Coronary artery (tissue), 2 donors: ENCODE data around the gene MAST4.

Experiments
- DNase-seq: peaks from one replicate; pipeline ENCODE4 v3.0.0-alpha.2; 2017; ENCODE audit warnings: low spot score
- H3K27ac ChIP-seq, 2 donors: fragments of 200-600 bp; sonication (generic); one replicate each; pipeline ENCODE4 v1.5.1; 2016 to 2019
- H3K4me3 ChIP-seq: fragments of 200-600 bp; sonication (generic); 2 replicates; pipeline ENCODE4 v1.5.1; 2016; ENCODE audit warnings: mild to moderate bottlenecking, moderate library complexity
- TF ChIP-seq, protein P1 (sequence below): fragments of 200-600 bp; sonication (generic); IDR thresholded peaks from one replicate; pipeline ENCODE4 v1.5.1; 2019; ENCODE audit warnings: antibody characterized with exemption

MAST4 gene

DNA sequence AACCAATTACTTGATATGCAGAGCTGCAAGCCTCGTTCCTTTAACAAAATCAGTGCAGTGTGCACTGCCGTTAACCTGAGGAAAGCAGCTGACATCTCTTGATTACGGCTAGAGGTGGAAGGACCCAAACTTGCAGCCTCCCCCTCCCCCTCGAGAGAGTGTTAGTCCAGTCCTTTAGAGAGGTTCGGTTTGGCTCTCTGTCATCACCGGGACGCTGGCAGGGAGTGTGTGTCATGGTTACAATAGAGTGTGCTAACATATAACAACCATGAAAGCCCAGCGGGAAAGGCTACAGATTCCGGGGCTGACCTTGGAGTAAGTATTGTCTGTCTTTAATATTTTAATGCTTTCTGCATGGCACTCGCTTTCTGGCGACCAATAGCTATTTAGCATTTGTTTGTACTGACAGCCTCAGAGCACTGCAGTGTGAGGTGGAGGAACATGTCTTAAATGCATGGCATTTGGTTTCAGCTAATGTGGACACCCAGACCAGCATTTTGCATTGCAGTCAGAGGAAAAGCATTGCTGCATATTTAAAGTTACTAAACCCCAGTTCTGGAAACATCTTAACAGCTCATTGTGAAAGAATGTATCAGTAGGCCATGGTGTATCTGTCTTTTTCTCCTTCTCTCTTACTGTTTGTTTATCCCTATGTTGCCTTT lies 362.9 kb downstream of the MAST4 start:
- peak overlapping the region; percentile 70 for H3K4me3 ChIP-seq
- TF ChIP-seq, protein P1, sequence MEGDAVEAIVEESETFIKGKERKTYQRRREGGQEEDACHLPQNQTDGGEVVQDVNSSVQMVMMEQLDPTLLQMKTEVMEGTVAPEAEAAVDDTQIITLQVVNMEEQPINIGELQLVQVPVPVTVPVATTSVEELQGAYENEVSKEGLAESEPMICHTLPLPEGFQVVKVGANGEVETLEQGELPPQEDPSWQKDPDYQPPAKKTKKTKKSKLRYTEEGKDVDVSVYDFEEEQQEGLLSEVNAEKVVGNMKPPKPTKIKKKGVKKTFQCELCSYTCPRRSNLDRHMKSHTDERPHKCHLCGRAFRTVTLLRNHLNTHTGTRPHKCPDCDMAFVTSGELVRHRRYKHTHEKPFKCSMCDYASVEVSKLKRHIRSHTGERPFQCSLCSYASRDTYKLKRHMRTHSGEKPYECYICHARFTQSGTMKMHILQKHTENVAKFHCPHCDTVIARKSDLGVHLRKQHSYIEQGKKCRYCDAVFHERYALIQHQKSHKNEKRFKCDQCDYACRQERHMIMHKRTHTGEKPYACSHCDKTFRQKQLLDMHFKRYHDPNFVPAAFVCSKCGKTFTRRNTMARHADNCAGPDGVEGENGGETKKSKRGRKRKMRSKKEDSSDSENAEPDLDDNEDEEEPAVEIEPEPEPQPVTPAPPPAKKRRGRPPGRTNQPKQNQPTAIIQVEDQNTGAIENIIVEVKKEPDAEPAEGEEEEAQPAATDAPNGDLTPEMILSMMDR = no peak
- peak overlapping the region; percentile 29 to 77 for H3K27ac ChIP-seq
- DNase-seq = no peak

DNA sequence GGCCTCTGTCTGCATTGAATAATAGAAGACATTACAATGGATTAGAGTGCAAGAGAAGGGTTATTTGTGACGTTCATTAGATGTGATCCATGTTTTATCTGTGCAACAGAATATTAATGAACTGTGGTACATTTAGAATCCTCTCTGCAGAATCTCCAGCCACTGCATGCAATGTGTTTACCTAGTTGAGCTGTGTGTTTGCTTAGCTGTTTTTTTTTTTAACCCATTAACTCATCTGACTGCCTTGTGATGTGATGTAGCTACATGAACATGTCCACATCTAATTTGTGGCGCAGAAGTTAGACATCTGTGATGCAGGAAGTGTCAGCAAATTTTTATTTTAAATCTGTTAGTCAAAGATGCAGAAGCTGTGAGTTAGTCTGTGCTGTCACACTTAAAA lies 363.5 kb downstream of the MAST4 start:
- H3K27ac ChIP-seq = peak overlapping the region; percentile 29 to 77
- TF ChIP-seq, protein P1 = no peak
- peak overlapping the region; percentile 70 for H3K4me3 ChIP-seq
- no peak for DNase-seq

DNA sequence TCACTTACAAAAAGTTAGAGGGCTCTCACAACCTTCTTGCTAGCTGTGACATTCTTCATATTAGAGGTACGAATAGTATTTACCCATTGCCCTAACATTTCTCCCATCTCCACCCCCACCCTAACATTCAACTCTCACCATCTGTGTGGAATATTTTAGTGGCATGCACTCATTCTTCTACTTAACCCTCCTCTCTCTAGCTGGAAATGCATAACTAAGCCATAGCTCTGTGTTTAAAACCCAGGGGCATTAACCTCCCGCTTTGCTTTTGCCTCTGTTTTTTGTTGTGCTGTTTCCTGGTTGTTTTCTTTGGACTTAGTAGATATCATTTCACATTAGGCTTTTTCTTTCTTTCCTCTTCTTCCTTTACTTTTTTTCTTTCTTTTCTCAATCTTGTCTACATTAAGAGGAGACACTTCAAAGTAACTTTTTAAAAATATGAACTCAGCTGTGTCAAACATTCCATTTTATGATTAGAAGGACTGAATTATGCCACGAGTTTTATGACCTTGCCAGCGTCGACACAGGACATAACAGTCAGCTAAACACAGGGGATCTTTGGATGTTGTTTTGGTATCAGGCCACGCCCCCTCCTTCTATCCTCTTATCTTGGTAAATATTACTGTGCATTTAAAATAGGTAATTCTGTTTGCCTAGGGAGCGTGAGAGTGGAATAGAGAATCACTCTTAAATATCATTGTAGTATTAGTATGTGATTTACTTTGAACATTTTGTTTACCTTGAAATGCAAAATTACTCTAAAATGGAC lies 364.4 kb downstream of the MAST4 start:
- H3K4me3 ChIP-seq = peak overlapping the region; percentile 70
- no peak for DNase-seq
- peak overlapping the region in 1 of 2 donors; percentile 77 for H3K27ac ChIP-seq
- TF ChIP-seq, protein P1 = no peak

DNA sequence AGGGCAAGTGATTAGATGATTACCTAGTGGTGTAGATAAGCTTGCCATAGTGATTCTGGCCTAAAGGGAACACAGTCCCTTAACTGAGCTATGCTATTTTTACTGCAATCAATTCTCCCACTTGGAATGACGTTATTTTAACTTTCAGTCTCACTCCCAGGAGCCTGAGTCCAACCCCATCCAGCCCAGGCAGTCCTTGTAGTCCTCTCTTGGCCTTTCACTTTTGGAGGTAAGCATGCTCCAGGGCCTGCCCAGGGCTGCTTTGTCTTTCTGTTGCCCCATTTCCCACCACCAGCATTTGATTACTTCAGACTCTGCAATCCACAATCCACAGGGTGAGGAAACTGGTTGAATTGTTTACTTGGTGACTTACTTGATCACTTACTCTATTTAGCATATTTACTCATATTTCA lies 367.4 kb downstream of the MAST4 start:
- TF ChIP-seq, protein P1 = no peak
- no peak for DNase-seq
- Histone ChIP-seq H3K27ac (peak overlapping the region; percentile 27 to 44), H3K4me3 (no peak overlapping the region)

DNA sequence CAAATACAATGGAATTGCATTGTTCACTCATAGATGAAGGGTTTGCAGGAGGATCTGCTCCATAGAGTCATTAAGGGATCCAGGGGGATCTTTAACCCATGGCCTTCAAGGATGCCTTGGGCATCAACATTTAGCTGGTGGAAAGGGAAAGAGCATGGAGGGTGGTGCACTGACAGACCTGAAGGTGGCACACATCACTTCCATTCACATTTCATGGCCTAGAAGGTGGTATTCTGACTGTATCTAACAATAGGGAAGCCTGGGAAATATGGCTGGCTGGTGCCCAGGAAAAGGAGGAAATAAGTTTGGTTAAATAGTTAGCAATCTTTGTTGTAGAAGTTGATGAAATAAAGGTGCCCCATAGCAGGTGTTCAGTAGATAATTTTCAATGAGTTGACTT lies 370.2 kb downstream of the MAST4 start:
- Histone ChIP-seq H3K4me3 (no peak overlapping the region), H3K27ac (no peak overlapping the region)
- TF ChIP-seq, protein P1 = no peak
- no peak for DNase-seq

DNA sequence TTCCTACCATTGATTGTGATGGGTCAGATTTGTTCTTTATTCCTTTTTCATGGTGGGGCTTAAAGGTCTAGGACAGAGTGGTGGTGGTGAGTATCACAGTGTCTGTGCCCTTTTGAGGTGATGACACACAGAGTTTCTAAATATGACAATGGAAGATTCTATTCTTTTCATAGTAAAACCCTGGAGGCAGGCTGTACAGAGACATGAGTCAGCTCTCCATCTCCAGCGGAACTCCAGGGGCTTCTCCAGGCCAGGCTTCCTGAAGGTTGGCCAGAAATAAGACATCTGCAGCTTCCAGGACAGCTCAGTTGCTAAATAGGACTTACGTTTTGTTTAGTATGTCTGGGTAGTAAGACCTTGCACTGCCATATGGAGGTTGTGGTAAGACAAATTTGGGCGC lies 370.9 kb downstream of the MAST4 start:
- TF ChIP-seq, protein P1 = no peak
- no peak for DNase-seq
- H3K27ac ChIP-seq = peak overlapping the region in 1 of 2 donors; percentile 14
- no peak overlapping the region for H3K4me3 ChIP-seq

DNA sequence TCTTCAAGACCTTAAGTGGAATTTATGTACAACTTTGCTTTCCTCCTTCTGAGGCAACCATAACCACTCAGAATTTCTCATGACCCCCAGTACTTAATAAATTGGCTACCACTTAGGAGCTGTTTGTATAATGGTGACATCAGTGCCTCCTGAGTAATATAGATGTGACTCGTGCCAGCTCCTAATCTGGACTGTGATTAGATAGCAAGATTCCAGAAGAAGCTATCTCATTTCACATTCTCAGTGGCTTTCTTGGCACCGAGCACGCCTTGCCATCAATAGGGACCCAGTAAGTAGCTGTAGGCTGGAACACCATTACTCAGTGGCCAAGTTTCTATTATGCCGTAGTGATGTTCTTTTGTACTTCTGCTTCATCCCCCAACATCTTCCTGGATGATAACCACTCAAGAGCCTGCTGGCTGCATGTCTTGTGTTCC lies 371.7 kb downstream of the MAST4 start:
- peak overlapping the region in 1 of 2 donors; percentile 54 for H3K27ac ChIP-seq
- TF ChIP-seq, protein P1 = no peak
- peak overlapping the region; percentile 7 for H3K4me3 ChIP-seq
- no peak for DNase-seq
